B cell (primary cell): Measurements from ENCODE around the gene DDX59. TPM values are rescaled to one million over a fixed set of nuclear protein-coding genes. Genes with fewer than 3 reads are reported as not detected.
A peak's percentile ranks its signal among the peaks of the same experiment; 100 is the strongest.

Experiments used
- ATAC-seq: fragments of 200-7000 bp; cut with Tn5 transposase; one replicate; pipeline ENCODE4 v1.10.0; 2021; ENCODE audit warnings: low read depth, mild to moderate bottlenecking, moderate number of reproducible peaks, moderate library complexity
- CTCF ChIA-PET: fragments of 350-600 bp; sonication (Branson Sonifier 250); formaldehyde crosslinking; loops from one replicate; lab custom pipeline; 2021; ENCODE audit warnings: antibody characterized with exemption, inconsistent platforms; lab: Charles Lee
- POLR2A ChIA-PET: fragments of 350-600 bp; sonication (Branson Sonifier 250); formaldehyde crosslinking; loops from one replicate; lab custom pipeline; 2021; ENCODE audit warnings: antibody characterized with exemption; lab: Charles Lee
- DNase-seq: peaks from one replicate; pipeline ENCODE4 v3.0.0; 2013
- H2AFZ ChIP-seq: 2 replicates; pipeline ENCODE4 v1.6.1; 2012; ENCODE audit warnings: mild to moderate bottlenecking, low read depth, low read length; ENCODE audit not compliant: insufficient read depth, poor library complexity, severe bottlenecking
- H3K27ac ChIP-seq, 2 donors: 1 replicate in 1 of 2; 2 replicates in 1 of 2; pipeline ENCODE4 v1.5.1; 2012 to 2013; ENCODE audit warnings: low read length in 2 of 2, mild to moderate bottlenecking in 2 of 2, moderate library complexity in 1 of 2
- H3K27me3 ChIP-seq, 4 experiments: fragments of 200-600 bp in 1 of 4; sonication (generic) in 1 of 4; replicated peaks in 1 of 4; 1 replicate in 2 of 4; 2 replicates in 2 of 4; pipeline versions ENCODE4 v1.6.1 to v1.7.0; 2013 to 2016; ENCODE audit warnings: low read length in 3 of 4, mild to moderate bottlenecking in 2 of 4, mixed read lengths in 1 of 4, moderate library complexity in 1 of 4; ENCODE audit not compliant: insufficient read depth in 4 of 4, control insufficient read depth in 3 of 4; ENCODE audit errors: control extremely low read depth in 1 of 4
- H3K36me3 ChIP-seq, 2 experiments: replicated peaks in 1 of 2; 1 replicate in 1 of 2; 2 replicates in 1 of 2; pipeline versions ENCODE4 v1.6.1 to v1.7.1; 2013; ENCODE audit warnings: low read length in 1 of 2; ENCODE audit not compliant: insufficient read depth in 2 of 2, control insufficient read depth in 1 of 2; ENCODE audit errors: control extremely low read depth in 1 of 2, extremely low read depth in 1 of 2
- H3K4me1 ChIP-seq, 2 donors: fragments of 200-600 bp in 1 of 2; sonication (generic) in 1 of 2; 1 replicate in 1 of 2; 2 replicates in 1 of 2; pipeline versions ENCODE4 v1.5.1 to v1.6.1; 2013 to 2017; ENCODE audit warnings: low read length in 2 of 2; ENCODE audit not compliant: control insufficient read depth in 2 of 2, insufficient read depth in 2 of 2
- H3K4me2 ChIP-seq: replicated peaks from 2 replicates; pipeline ENCODE3; 2012; ENCODE audit warnings: mild to moderate bottlenecking, low read depth, low read length; ENCODE audit not compliant: poor library complexity, severe bottlenecking
- H3K4me3 ChIP-seq, 5 experiments: fragments of 200-600 bp in 1 of 5; sonication (generic) in 1 of 5; 1 replicate in 3 of 5; 2 replicates in 2 of 5; pipeline versions ENCODE4 v1.5.1 to v1.7.0; 2011 to 2016; ENCODE audit warnings: low read length in 4 of 5, mild to moderate bottlenecking in 4 of 5, low read depth in 2 of 5, control low read depth in 1 of 5, moderate library complexity in 1 of 5; ENCODE audit not compliant: insufficient read depth in 1 of 5; ENCODE audit errors: control extremely low read depth in 1 of 5, extremely low read depth in 1 of 5
- H3K79me2 ChIP-seq: fragments of 200-600 bp; sonication (generic); one replicate; pipeline ENCODE4 v1.6.0; 2016; ENCODE audit warnings: low read length; ENCODE audit not compliant: control insufficient read depth, insufficient read depth
- H3K9ac ChIP-seq: fragments of 200-600 bp; sonication (generic); 2 replicates; pipeline ENCODE4 v1.6.1; 2017; ENCODE audit warnings: mild to moderate bottlenecking, low read length, moderate library complexity
- H3K9me3 ChIP-seq, 3 donors: one replicate each; pipeline versions ENCODE4 v1.6.1 to v1.7.1; 2013; ENCODE audit warnings: low read length in 2 of 3; ENCODE audit not compliant: control insufficient read depth in 2 of 3, insufficient read depth in 1 of 3; ENCODE audit errors: control extremely low read depth in 1 of 3
- H4K20me1 ChIP-seq: 2 replicates; pipeline ENCODE4 v1.6.0; 2012; ENCODE audit warnings: mild to moderate bottlenecking, low read length; ENCODE audit not compliant: insufficient read depth, control insufficient read depth, poor library complexity, severe bottlenecking
- H3K27ac Mint-ChIP-seq: one replicate; pipeline ENCODE4 v1.8.0; 2021; ENCODE audit warnings: mixed read lengths
- H3K27me3 Mint-ChIP-seq: one replicate; pipeline ENCODE4 v1.8.0; 2021; ENCODE audit warnings: mixed read lengths
- H3K4me1 Mint-ChIP-seq: one replicate; pipeline ENCODE4 v1.8.0; 2021; ENCODE audit warnings: mixed read lengths
- H3K4me3 Mint-ChIP-seq: one replicate; pipeline ENCODE4 v1.8.0; 2021; ENCODE audit warnings: mixed read lengths
- H3K9me3 Mint-ChIP-seq: one replicate; pipeline ENCODE4 v1.8.0; 2022; ENCODE audit warnings: mixed read lengths; ENCODE audit not compliant: insufficient read depth
- EZH2 ChIP-seq: IDR thresholded peaks from 2 replicates; pipeline ENCODE4 v1.6.1; 2012; ENCODE audit warnings: borderline replicate concordance, low read depth, mild to moderate bottlenecking, moderate library complexity, low read length; ENCODE audit not compliant: insufficient read depth, poor library complexity, severe bottlenecking
- WGBS: methylation state at CpG from one replicate; pipeline ENCODE4 v1.1.5; 2013; ENCODE audit warnings: missing lambda C conversion rate; ENCODE audit not compliant: insufficient coverage; 5-methylcytosine and 5-hydroxymethylcytosine counted together
- intact Hi-C: fragments of 100-400 bp; cut with micrococcal nuclease; formaldehyde crosslinking; loops from one replicate; pipeline ENCODE4 v1.10.0; 2022
- polyA plus RNA-seq: library from polyadenylated mRNA; depleted of rRNA; stranded (reverse); fragments of >200 nt; gene quantifications from 2 replicates; pipeline ENCODE4 v1.2.3, GENCODE V29; 2012
- total RNA-seq, 2 donors: library from RNA; stranded (reverse); fragments of 120-200 nt in 1 of 2; gene quantifications; 1 replicate in 1 of 2; 2 replicates in 1 of 2; pipeline versions ENCODE4 v1.2.3 to v1.2.4, GENCODE V29; 2013 to 2022
- TF ChIP-seq, protein P1 (sequence below): fragments of 200-600 bp; IDR thresholded peaks from one replicate; pipeline ENCODE4 v1.8.0; 2022; ENCODE audit warnings: antibody characterized with exemption, mild to moderate bottlenecking

Gene DDX59
- total and polyA plus RNA-seq, 2 donors (not counting 1 experiment from before 2014, with no cell fraction given), result 20.2 to 41.9 TPM

DNA sequence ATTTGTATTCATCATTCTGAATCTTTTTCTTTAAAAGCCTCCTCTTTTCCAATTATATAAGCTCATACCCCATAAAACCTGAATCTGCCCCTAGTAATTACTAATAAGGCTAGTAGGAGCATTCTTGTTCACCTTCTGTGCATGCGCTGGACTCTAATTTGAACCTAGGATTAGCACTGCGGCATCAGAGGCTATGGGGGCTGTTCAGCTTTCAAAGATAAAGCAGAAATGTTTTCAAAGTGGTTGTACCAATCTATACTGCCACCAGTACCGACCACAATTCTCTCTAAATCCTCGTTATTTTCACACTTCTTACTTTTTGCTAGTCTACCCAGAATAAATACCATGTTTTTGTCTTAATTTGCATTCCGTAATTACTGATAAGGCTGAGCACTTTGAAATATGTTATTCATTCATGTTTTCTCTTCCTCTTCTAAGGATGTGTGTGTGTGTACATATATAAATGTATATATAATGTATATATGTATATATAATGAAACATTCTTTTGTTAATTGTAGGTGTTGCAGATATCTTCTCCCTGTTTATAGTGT lies 1.6 kb upstream of the DDX59 start:
- Mint-ChIP-seq H3K27ac (no peak overlapping the region), H3K4me3 (peak overlapping the region; percentile 99), H3K9me3 (no peaks in the 10 kb centered on the region), H3K4me1 (peaks cover 32% of the 10 kb centered on the region), H3K27me3 (no peaks in the 10 kb centered on the region)
- no peak overlapping the region for H3K9ac ChIP-seq
- H3K4me2 ChIP-seq, result no peak overlapping the region
- H2AFZ ChIP-seq, result no peak overlapping the region
- no peak overlapping the region for H3K4me3 ChIP-seq
- no peaks in the 10 kb centered on the region for H4K20me1 ChIP-seq
- H3K4me1 ChIP-seq, result peaks cover 8 to 13% of the 10 kb centered on the region in 2 donors
- no peaks in the 10 kb centered on the region for H3K27me3 ChIP-seq
- peaks cover 0 to 3% of the 10 kb centered on the region in 2 experiments for H3K36me3 ChIP-seq
- intact Hi-C loops, result loop anchor here (2.0 to 5.0 kb wide), 2 partner anchors 67 to 131 kb away; partner anchors contain the start of gene CAMSAP2
- peaks cover 6% of the 10 kb centered on the region for H3K79me2 ChIP-seq
- no peak for TF ChIP-seq EZH2
- TF ChIP-seq, protein P1, sequence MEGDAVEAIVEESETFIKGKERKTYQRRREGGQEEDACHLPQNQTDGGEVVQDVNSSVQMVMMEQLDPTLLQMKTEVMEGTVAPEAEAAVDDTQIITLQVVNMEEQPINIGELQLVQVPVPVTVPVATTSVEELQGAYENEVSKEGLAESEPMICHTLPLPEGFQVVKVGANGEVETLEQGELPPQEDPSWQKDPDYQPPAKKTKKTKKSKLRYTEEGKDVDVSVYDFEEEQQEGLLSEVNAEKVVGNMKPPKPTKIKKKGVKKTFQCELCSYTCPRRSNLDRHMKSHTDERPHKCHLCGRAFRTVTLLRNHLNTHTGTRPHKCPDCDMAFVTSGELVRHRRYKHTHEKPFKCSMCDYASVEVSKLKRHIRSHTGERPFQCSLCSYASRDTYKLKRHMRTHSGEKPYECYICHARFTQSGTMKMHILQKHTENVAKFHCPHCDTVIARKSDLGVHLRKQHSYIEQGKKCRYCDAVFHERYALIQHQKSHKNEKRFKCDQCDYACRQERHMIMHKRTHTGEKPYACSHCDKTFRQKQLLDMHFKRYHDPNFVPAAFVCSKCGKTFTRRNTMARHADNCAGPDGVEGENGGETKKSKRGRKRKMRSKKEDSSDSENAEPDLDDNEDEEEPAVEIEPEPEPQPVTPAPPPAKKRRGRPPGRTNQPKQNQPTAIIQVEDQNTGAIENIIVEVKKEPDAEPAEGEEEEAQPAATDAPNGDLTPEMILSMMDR, result no peak
- 90% methylated on average over 2 of the region's 5 CpGs for WGBS
- ChIA-PET CTCF (interaction anchor here (1.9 to 3.5 kb wide), 2 partner anchors 43 to 50 kb away, joined by 6 to 59 read pairs; partner anchors contain the start of gene KIF14), POLR2A (interaction anchor here (0.6 to 2.3 kb wide), 2 partner anchors 50 to 260 kb away, joined by 4 to 9 read pairs; partner anchors contain the start of gene KIF14)
- no peaks in the 10 kb centered on the region for H3K9me3 ChIP-seq
- ATAC-seq, result no peak
- no peak overlapping the region for H3K27ac ChIP-seq
- DNase-seq, result no peak
